Endothelial cell of umbilical vein (primary cell): ENCODE measurements around the gene DTD1. TPM values are rescaled to one million over a fixed set of nuclear protein-coding genes. Genes with fewer than 3 reads are reported as not detected.

Experiments
- BruUV-seq: library from RNA; stranded (reverse); fragments of 400-500 nt; replicated peaks from 2 replicates; lab custom pipeline; 2021; lab: Mats Ljungman, UMichigan
- CTCF ChIA-PET: fragments of 300-600, 350-600 bp; sonication (Branson Sonifier 250); formaldehyde crosslinking; loops from one replicate; lab custom pipeline; 2021; ENCODE audit warnings: antibody characterized with exemption, inconsistent platforms; lab: Charles Lee
- POLR2A ChIA-PET: fragments of 300-600, 350-600 bp; sonication (Branson Sonifier 250); formaldehyde crosslinking; loops from one replicate; lab custom pipeline; 2021; ENCODE audit warnings: antibody characterized with exemption, inconsistent platforms; lab: Charles Lee
- DNase-seq: peaks from one replicate; pipeline ENCODE4 v3.0.0-alpha.2; 2011; ENCODE audit warnings: low read depth, low spot score
- FAIRE-seq: peaks from 2 replicates; lab custom pipeline; 2011; peaks lifted over from hg19 to GRCh38; lab: Jason Lieb, UNC
- H2AFZ ChIP-seq: 2 replicates; pipeline ENCODE4 v1.6.0; 2012; ENCODE audit warnings: low read depth, low read length, control low read depth, inconsistent platforms
- H3K27ac ChIP-seq: 2 replicates; pipeline ENCODE4 v1.5.1; 2011; ENCODE audit warnings: low read depth, mild to moderate bottlenecking, control low read depth, low read length, moderate library complexity; ENCODE audit not compliant: insufficient read depth
- H3K27me3 ChIP-seq, 2 experiments: 2 replicates each; pipeline versions ENCODE4 v1.6.0 to v1.6.1; 2011; ENCODE audit warnings: low read length in 2 of 2, mixed read lengths in 1 of 2; ENCODE audit not compliant: control insufficient read depth in 2 of 2, insufficient read depth in 2 of 2
- H3K36me3 ChIP-seq, 2 experiments: 2 replicates in 1 of 2; 3 replicates in 1 of 2; pipeline ENCODE4 v1.5.1; 2011; ENCODE audit warnings: low read length in 2 of 2, mild to moderate bottlenecking in 1 of 2, moderate library complexity in 1 of 2; ENCODE audit not compliant: control insufficient read depth in 2 of 2, insufficient read depth in 2 of 2; ENCODE audit errors: extremely low read depth in 1 of 2
- H3K4me1 ChIP-seq: 3 replicates; pipeline ENCODE4 v1.5.1; 2011; ENCODE audit warnings: mild to moderate bottlenecking, low read length; ENCODE audit not compliant: control insufficient read depth, insufficient read depth; ENCODE audit errors: extremely low read depth
- H3K4me2 ChIP-seq: 2 replicates; pipeline ENCODE4 v1.6.1; 2011; ENCODE audit warnings: low read length, control low read depth, mixed read lengths; ENCODE audit not compliant: insufficient read depth
- H3K4me3 ChIP-seq, 3 experiments: fragments of 200-600 bp in 1 of 3; sonication (generic), shearing (Covaris generic) in 1 of 3; replicated peaks in 1 of 3; 2 replicates each; pipeline ENCODE4 v1.5.1; 2011 to 2016; ENCODE audit warnings: control low read depth in 3 of 3, low read length in 3 of 3, mild to moderate bottlenecking in 2 of 3, inconsistent platforms in 1 of 3, low read depth in 1 of 3, moderate library complexity in 1 of 3; ENCODE audit not compliant: insufficient read depth in 1 of 3
- H3K79me2 ChIP-seq: 2 replicates; pipeline ENCODE4 v1.6.0; 2012; ENCODE audit warnings: low read length, inconsistent platforms; ENCODE audit not compliant: control insufficient read depth, insufficient read depth
- H3K9ac ChIP-seq: replicated peaks from 2 replicates; pipeline ENCODE3; 2011; ENCODE audit warnings: low read length, control low read depth; ENCODE audit not compliant: insufficient read depth; ENCODE audit errors: extremely low read depth
- H3K9me1 ChIP-seq: replicated peaks from 3 replicates; pipeline ENCODE4 v1.6.0; 2011; ENCODE audit warnings: mild to moderate bottlenecking, low read length; ENCODE audit not compliant: control insufficient read depth, insufficient read depth; ENCODE audit errors: extremely low read depth
- H3K9me3 ChIP-seq: replicated peaks from 2 replicates; pipeline ENCODE4 v1.5.1; 2012; ENCODE audit warnings: low read length, inconsistent platforms; ENCODE audit not compliant: control insufficient read depth, insufficient read depth
- H4K20me1 ChIP-seq: replicated peaks from 2 replicates; pipeline ENCODE3; 2011; ENCODE audit warnings: mild to moderate bottlenecking, low read length; ENCODE audit not compliant: control insufficient read depth, insufficient read depth; ENCODE audit errors: extremely low read depth
- CTCF ChIP-seq, 2 donors: IDR thresholded peaks; 1 replicate in 1 of 2; 2 replicates in 1 of 2; pipeline ENCODE4 v1.5.1; 2011; ENCODE audit warnings: low read length in 2 of 2, mild to moderate bottlenecking in 2 of 2, moderate library complexity in 2 of 2, control low read depth in 1 of 2, inconsistent platforms in 1 of 2, low read depth in 1 of 2; ENCODE audit not compliant: insufficient read depth in 1 of 2; ENCODE audit errors: extremely low read depth in 1 of 2
- EZH2 ChIP-seq: IDR thresholded peaks from 2 replicates; pipeline ENCODE4 v1.6.1; 2012; ENCODE audit warnings: borderline replicate concordance, low read depth, mild to moderate bottlenecking, moderate library complexity, low read length, inconsistent platforms; ENCODE audit not compliant: severe bottlenecking
- FOS ChIP-seq: IDR thresholded peaks from 2 replicates; pipeline ENCODE4 v1.6.1; 2011; ENCODE audit warnings: mild to moderate bottlenecking, low read length, moderate library complexity, borderline replicate concordance; ENCODE audit not compliant: insufficient read depth
- GATA2 ChIP-seq: IDR thresholded peaks from 2 replicates; pipeline ENCODE4 v1.7.0; 2011; ENCODE audit warnings: low read depth, mild to moderate bottlenecking, moderate library complexity, mixed read lengths, low read length; ENCODE audit not compliant: insufficient read length, insufficient read depth
- JUN ChIP-seq: IDR thresholded peaks from 2 replicates; pipeline ENCODE4 v1.6.1; 2011; ENCODE audit warnings: borderline replicate concordance, low read depth; ENCODE audit not compliant: insufficient read length, insufficient read depth
- MYC ChIP-seq: IDR thresholded peaks from one replicate; pipeline ENCODE4 v1.6.1; 2011; ENCODE audit warnings: mild to moderate bottlenecking, low read depth, low read length
- POLR2A ChIP-seq: IDR thresholded peaks from 2 replicates; pipeline ENCODE4 v1.6.1; 2012; ENCODE audit warnings: low read depth, mild to moderate bottlenecking, control low read depth, low read length
- POLR2AphosphoS5 ChIP-seq: IDR thresholded peaks from 2 replicates; pipeline ENCODE4 v1.6.1; 2012; ENCODE audit warnings: low read depth, mild to moderate bottlenecking, control low read depth, low read length, moderate library complexity; ENCODE audit not compliant: insufficient read depth
- dilution Hi-C: fragments of 300-500 bp; cut with MboI; formaldehyde crosslinking; loops from one replicate; pipeline ENCODE4 v1.15.0; 2019; ENCODE audit warnings: low sequenced_read_pairs; ENCODE audit not compliant: extremely low pct_ligation_motif_present
- intact Hi-C: fragments of 100-400 bp; cut with micrococcal nuclease; formaldehyde crosslinking; loops from one replicate; pipeline ENCODE4 v1.10.0; 2022
- polyA plus RNA-seq, 4 experiments: library from polyadenylated mRNA; depleted of rRNA in 3 of 4; stranded (reverse) in 3 of 4; unstranded in 1 of 4; fragments of >200 nt; gene quantifications; 2 replicates each; pipeline versions ENCODE4 v1.2.1 to v1.2.3, GENCODE V29; 2011 to 2012; ENCODE audit warnings: missing spikeins in 1 of 4
- total RNA-seq: library from RNA; stranded (reverse); gene quantifications from 2 replicates; pipeline ENCODE4 v1.2.3, GENCODE V29; 2021
- TF ChIP-seq, protein P1 (sequence below): IDR thresholded peaks from 2 replicates; pipeline ENCODE4 v1.6.1; 2011; ENCODE audit not compliant: insufficient read depth, insufficient read length

DTD1 gene
- total and polyA plus RNA-seq, 2 donors (not counting 3 experiments of a cell fraction or from before 2014, with no cell fraction given), result 48.2 to 50.8 TPM

DNA sequence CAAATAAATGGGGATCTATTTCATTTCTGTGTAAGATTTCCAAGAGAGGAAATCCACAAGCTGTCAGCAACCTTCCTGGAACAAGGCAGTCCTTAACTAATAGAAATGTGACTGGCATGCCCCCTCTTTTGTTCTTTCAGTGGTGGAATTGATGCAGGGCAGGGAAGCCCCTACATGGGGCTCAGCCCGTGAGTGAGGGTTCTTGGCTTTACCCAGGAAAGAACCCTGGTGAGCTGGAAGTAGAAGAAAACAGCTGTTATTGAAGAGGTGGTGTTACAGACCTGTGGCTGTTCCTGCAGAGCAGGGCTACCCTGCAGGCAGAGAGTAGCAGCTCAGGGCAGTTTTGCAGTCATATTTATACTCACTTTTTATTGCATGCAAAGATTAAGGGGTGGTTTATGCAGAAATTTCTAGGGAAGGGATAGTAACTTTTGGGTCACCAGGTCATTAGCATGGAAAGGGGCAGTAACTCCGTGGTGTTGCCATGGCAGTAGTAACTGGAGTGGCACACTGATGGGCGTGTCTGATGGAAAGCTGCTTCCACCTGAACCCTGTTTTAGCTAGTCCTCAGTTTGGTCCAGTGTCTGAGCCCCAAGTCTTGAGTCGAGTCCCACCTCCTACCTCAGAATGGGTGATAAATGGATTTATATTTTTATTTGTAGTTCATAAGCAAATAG lies 137.1 kb downstream of the DTD1 start:
- ChIA-PET CTCF (no interaction called here), POLR2A (no interaction called here)
- TF ChIP-seq CTCF (IDR thresholded peaks at IDR 0.05; ENCODE audit: extremely low read depth in 1 of 2, insufficient read depth in 1 of 2, low read depth in 1 of 2, low read length in 2 of 2) (no peak), EZH2 (no peak)
- no peak overlapping the region for H3K4me2 ChIP-seq
- H3K27me3 ChIP-seq, result no peaks in the 10 kb centered on the region
- H3K4me1 ChIP-seq, result no peaks in the 10 kb centered on the region
- H3K79me2 ChIP-seq, result no peaks in the 10 kb centered on the region
- DNase-seq (no peak), FAIRE-seq (no peak)
- no peaks in the 10 kb centered on the region for H4K20me1 ChIP-seq
- no peaks in the 10 kb centered on the region for H3K9me1 ChIP-seq
- H3K9ac ChIP-seq, result no peak overlapping the region
- no TSS peak for BruUV-seq
- intact Hi-C loops (no loop called here), dilution Hi-C loops (no loop called here)
- H3K27ac ChIP-seq, result no peak overlapping the region
- no peak overlapping the region for H3K4me3 ChIP-seq
- H3K36me3 ChIP-seq, result no peaks in the 10 kb centered on the region
- no peak overlapping the region for H2AFZ ChIP-seq
- H3K9me3 ChIP-seq, result no peaks in the 10 kb centered on the region

DNA sequence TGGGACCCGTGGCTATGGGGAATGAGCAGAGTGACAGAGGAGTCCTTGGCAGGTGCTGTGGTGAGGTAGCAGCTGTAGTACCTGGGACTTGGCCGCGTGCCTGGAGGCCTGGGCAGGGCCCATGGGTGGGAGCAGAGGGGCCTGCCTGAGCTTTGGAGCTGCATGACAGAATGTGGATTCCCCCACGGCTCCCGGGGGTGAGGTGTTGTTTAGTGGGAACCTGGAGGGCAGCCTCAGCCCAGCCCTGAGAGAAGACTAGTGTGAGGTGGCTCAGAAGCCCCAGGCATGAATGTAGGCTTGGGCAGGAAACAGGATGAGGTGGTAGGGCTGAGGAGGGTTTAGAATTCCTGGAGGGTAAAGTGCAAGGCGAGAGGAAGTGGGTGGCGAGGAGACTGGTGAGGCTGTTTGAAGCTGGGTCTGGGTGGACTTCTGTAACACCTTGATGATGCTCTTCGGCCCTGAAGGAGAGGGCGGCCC lies 139.2 kb downstream of the DTD1 start:
- H2AFZ ChIP-seq, result no peak overlapping the region
- no peaks in the 10 kb centered on the region for H3K4me1 ChIP-seq
- no peak overlapping the region for H3K27ac ChIP-seq
- intact Hi-C loops (no loop called here), dilution Hi-C loops (no loop called here)
- CTCF ChIA-PET, result no interaction called here
- BruUV-seq, result no TSS peak
- H3K9me1 ChIP-seq, result no peaks in the 10 kb centered on the region
- no peak overlapping the region for H3K9ac ChIP-seq
- DNase-seq, result no peak
- H3K4me2 ChIP-seq, result no peak overlapping the region
- no peaks in the 10 kb centered on the region for H3K27me3 ChIP-seq
- no peaks in the 10 kb centered on the region for H3K9me3 ChIP-seq
- H3K4me3 ChIP-seq, result no peak overlapping the region
- POLR2A ChIA-PET, result no interaction called here
- TF ChIP-seq JUN (no peak), GATA2 (no peak), EZH2 (no peak), CTCF (IDR thresholded peaks at IDR 0.05; ENCODE audit: extremely low read depth in 1 of 2, insufficient read depth in 1 of 2, low read depth in 1 of 2, low read length in 2 of 2) (no peak), FOS (no peak), MYC (no peak), POLR2A (no peak), POLR2AphosphoS5 (no peak)
- TF ChIP-seq, protein P1, sequence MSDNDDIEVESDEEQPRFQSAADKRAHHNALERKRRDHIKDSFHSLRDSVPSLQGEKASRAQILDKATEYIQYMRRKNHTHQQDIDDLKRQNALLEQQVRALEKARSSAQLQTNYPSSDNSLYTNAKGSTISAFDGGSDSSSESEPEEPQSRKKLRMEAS, result no peak
- FAIRE-seq, result no peak
- no peaks in the 10 kb centered on the region for H4K20me1 ChIP-seq
- no peaks in the 10 kb centered on the region for H3K36me3 ChIP-seq
- H3K79me2 ChIP-seq, result no peaks in the 10 kb centered on the region
